ENCODE data around the gene GPR153.
A peak's percentile ranks its signal among the peaks of the same experiment; 100 is the strongest.

Gene GPR153

GRCh38 chr1:6248932-6249738 lies 11.8 kb downstream of the GPR153 start:
- DNase-seq (ENCODE audit: low read depth in 2 of 2) = no peak

GRCh38 chr1:6248161-6248776 lies 12.6 kb downstream of the GPR153 start:
- no peak for DNase-seq (ENCODE audit: low read depth in 2 of 2)

- DNase-seq (ENCODE audit: low read depth in 2 of 2) = no peak
Measured at GRCh38 chr1:6247651-6248050, 13.2 kb downstream of the GPR153 start.

GRCh38 chr1:6246497-6247467 lies 14.1 kb downstream of the GPR153 start:
- DNase-seq (ENCODE audit: low read depth in 2 of 2) = peak; percentile 58 to 69

- no peak for DNase-seq (ENCODE audit: low read depth in 2 of 2)
Measured at GRCh38 chr1:6245869-6246496, 14.9 kb downstream of the GPR153 start.

GRCh38 chr1:6245086-6245868 lies 15.6 kb downstream of the GPR153 start:
- DNase-seq (ENCODE audit: low read depth in 2 of 2) = peak; percentile 42 to 64

GRCh38 chr1:6244401-6245049 lies 16.4 kb downstream of the GPR153 start:
- DNase-seq (ENCODE audit: low read depth in 2 of 2) = no peak

GRCh38 chr1:6243993-6244392 lies 16.9 kb downstream of the GPR153 start, which contains the start of gene HES3:
Gene HES3 (plus strand): TSS chr1:6244179. CDS start chr1:6244366, 187 bp downstream.
- no peak for DNase-seq (ENCODE audit: low read depth in 2 of 2)

GRCh38 chr1:6243053-6243834 lies 17.7 kb downstream of the GPR153 start:
- no peak for DNase-seq (ENCODE audit: low read depth in 2 of 2)

- DNase-seq (ENCODE audit: low read depth in 2 of 2) = no peak
Measured at GRCh38 chr1:6241887-6242740, 18.8 kb downstream of the GPR153 start.

GRCh38 chr1:6241107-6241886 lies 19.6 kb downstream of the GPR153 start:
- no peak for DNase-seq (ENCODE audit: low read depth in 2 of 2)

- DNase-seq (ENCODE audit: low read depth in 2 of 2) = no peak
Measured at GRCh38 chr1:6239950-6240768, 20.7 kb downstream of the GPR153 start.

- no peak for DNase-seq (ENCODE audit: low read depth in 2 of 2)
Measured at GRCh38 chr1:6239213-6239752, 21.6 kb downstream of the GPR153 start.

- DNase-seq (ENCODE audit: low read depth in 2 of 2) = no peak
Measured at GRCh38 chr1:6237093-6237492, 23.8 kb downstream of the GPR153 start.

- no peak for DNase-seq (ENCODE audit: low read depth in 2 of 2)
Measured at GRCh38 chr1:6235296-6235677, 25.6 kb downstream of the GPR153 start.

GRCh38 chr1:6234502-6235295 lies 26.2 kb downstream of the GPR153 start:
- DNase-seq (ENCODE audit: low read depth in 2 of 2) = no peak

Measured in stimulated activated CD4-positive, alpha-beta T cell treated with anti-CD3 and anti-CD28 coated beads, Interleukin-1b, Interleukin-23, amount 100 ng/mL, for 1 hour (primary cell).